Measurements from ENCODE around the gene PRIM1.
A peak's percentile ranks its signal among the peaks of the same experiment; 100 is the strongest.

Gene PRIM1

GRCh38 chr12:56687223-56688128 is 64.6 kb downstream of the PRIM1 start:
- Histone ChIP-seq H3K9me3 (replicated peaks; ENCODE audit: low read length) (no peaks in the 10 kb centered on the region), H3K27me3 (ENCODE audit: control insufficient read depth, insufficient read depth, low read length) (no peaks in the 10 kb centered on the region), H3K4me2 (ENCODE audit: low read length) (peak overlapping the region; percentile 90), H3K4me3 (ENCODE audit: low read length) (peak overlapping the region; percentile 99), H3K9ac (ENCODE audit: low read depth, low read length) (peak overlapping the region; percentile 100), H3K36me3 (ENCODE audit: insufficient read depth, low read length) (peaks cover 10% of the 10 kb centered on the region), H3K4me1 (ENCODE audit: control insufficient read depth, insufficient read depth, low read length) (peaks cover 19% of the 10 kb centered on the region)

- peak overlapping the region; percentile 67 for H3K9ac ChIP-seq (ENCODE audit: low read depth, low read length)
- H3K9me3 ChIP-seq (replicated peaks; ENCODE audit: low read length): no peaks in the 10 kb centered on the region
- H3K27me3 ChIP-seq (ENCODE audit: control insufficient read depth, insufficient read depth, low read length): no peaks in the 10 kb centered on the region
- H3K4me2 ChIP-seq (ENCODE audit: low read length): peak overlapping the region; percentile 90
- peak overlapping the region; percentile 63 for H3K4me3 ChIP-seq (ENCODE audit: low read length)
- peaks cover 19% of the 10 kb centered on the region for H3K4me1 ChIP-seq (ENCODE audit: control insufficient read depth, insufficient read depth, low read length)
- H3K36me3 ChIP-seq (ENCODE audit: insufficient read depth, low read length): peaks cover 26% of the 10 kb centered on the region
These were observed 67.3 kb downstream of the PRIM1 start for GRCh38 chr12:56684745-56685359.

- H3K27me3 ChIP-seq (ENCODE audit: control insufficient read depth, insufficient read depth, low read length): no peaks in the 10 kb centered on the region
- H3K4me3 ChIP-seq (ENCODE audit: low read length): no peak overlapping the region
- no peak overlapping the region for H3K9ac ChIP-seq (ENCODE audit: low read depth, low read length)
- peaks cover 30% of the 10 kb centered on the region for H3K36me3 ChIP-seq (ENCODE audit: insufficient read depth, low read length)
- H3K4me1 ChIP-seq (ENCODE audit: control insufficient read depth, insufficient read depth, low read length): peaks cover 12% of the 10 kb centered on the region
- H3K9me3 ChIP-seq (replicated peaks; ENCODE audit: low read length): no peaks in the 10 kb centered on the region
- H3K4me2 ChIP-seq (ENCODE audit: low read length): no peak overlapping the region
These were observed 69.8 kb downstream of the PRIM1 start for GRCh38 chr12:56682323-56682722.
